MCF 10A (cell line): ENCODE measurements around the gene ANXA6. TPM values are rescaled to one million over a fixed set of nuclear protein-coding genes. Genes with fewer than 3 reads are reported as not detected.

Experiments used
- BruUV-seq: library from RNA; stranded (reverse); fragments of 400-500 nt; replicated peaks from 2 replicates; lab custom pipeline; 2021; lab: Mats Ljungman, UMichigan
- CTCF ChIA-PET: fragments of 300-600 bp; sonication (Branson Sonifier 250); formaldehyde crosslinking; extraction: SDS; loops from one replicate; lab custom pipeline; 2021; ENCODE audit warnings: antibody characterized with exemption, inconsistent platforms; lab: Yijun Ruan, JAX
- POLR2A ChIA-PET: fragments of 300-600, 350-650 bp; sonication (Branson Sonifier 250); formaldehyde crosslinking; extraction: SDS; loops from one replicate; lab custom pipeline; 2020; ENCODE audit warnings: antibody characterized with exemption, inconsistent platforms; lab: Yijun Ruan, JAX
- DNase-seq: peaks from one replicate; pipeline ENCODE4 v3.0.0-alpha.2; 2018; ENCODE audit not compliant: unreplicated experiment
- H3K27ac Mint-ChIP-seq: one replicate; pipeline ENCODE4 v1.8.0; 2022; ENCODE audit warnings: mild to moderate bottlenecking, low read depth, mixed read lengths; ENCODE audit not compliant: unreplicated experiment
- H3K27me3 Mint-ChIP-seq: one replicate; pipeline ENCODE4 v1.8.0; 2022; ENCODE audit warnings: mixed read lengths; ENCODE audit not compliant: insufficient read depth, unreplicated experiment
- H3K36me3 Mint-ChIP-seq: one replicate; pipeline ENCODE4 v1.8.0; 2022; ENCODE audit warnings: mild to moderate bottlenecking, moderate library complexity, mixed read lengths; ENCODE audit not compliant: insufficient read depth, unreplicated experiment
- H3K4me1 Mint-ChIP-seq: one replicate; pipeline ENCODE4 v1.8.0; 2022; ENCODE audit warnings: mixed read lengths; ENCODE audit not compliant: insufficient read depth, unreplicated experiment
- H3K4me3 Mint-ChIP-seq: one replicate; pipeline ENCODE4 v1.8.0; 2022; ENCODE audit warnings: mild to moderate bottlenecking, moderate library complexity, mixed read lengths; ENCODE audit not compliant: unreplicated experiment
- H3K9me3 Mint-ChIP-seq: one replicate; pipeline ENCODE4 v1.8.0; 2022; ENCODE audit warnings: mixed read lengths; ENCODE audit not compliant: unreplicated experiment
- intact Hi-C: fragments of 100-400 bp; cut with micrococcal nuclease; formaldehyde crosslinking; loops from 2 replicates; pipeline ENCODE4 v1.14.1; 2022
- total RNA-seq: library from RNA; stranded (reverse); gene quantifications from 2 replicates; pipeline ENCODE4 v1.2.3, GENCODE V29; 2022
- TF ChIP-seq, protein P1 (sequence below): fragments of 200-600 bp; IDR thresholded peaks from one replicate; pipeline ENCODE4 v1.8.0; 2022; ENCODE audit warnings: antibody characterized with exemption, mild to moderate bottlenecking; ENCODE audit not compliant: unreplicated experiment

The ANXA6 gene
- total RNA-seq, 1 experiment from 2014 or later, result 2.6 TPM

DNA sequence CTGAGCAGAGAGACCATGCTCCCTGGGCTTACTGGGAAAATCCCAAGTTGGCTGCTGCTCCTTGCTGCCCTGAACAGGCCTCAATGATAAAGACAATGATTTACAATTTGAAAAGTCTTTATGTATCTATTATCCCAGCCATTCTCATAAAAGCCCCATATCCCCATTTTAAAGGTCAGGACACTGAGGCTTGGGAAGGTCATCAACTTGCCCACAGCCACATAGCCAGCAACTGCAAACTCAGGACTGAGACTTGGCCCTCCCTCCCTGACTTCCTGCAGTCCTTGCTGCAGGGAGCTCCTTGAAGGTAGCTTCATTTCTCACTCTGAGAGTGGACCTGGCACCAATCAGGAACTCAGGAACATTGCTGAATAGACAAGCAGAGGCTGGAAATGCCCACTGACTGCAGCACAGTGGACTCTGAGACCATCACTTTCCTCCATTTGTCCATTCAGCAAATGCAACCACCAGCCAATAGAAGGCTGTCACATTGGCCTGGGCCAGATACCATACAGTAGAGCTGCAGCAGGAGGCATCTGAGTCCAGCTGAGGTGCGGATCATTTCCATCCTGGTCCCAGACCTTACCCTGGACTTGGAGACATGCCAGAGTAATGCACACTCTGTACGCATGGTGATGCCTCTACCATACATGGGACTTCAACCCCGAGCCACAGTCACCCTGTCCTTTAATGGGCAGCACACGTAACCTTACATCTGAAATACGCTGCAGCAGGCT lies 95.0 kb downstream of the ANXA6 start:
- no peak for DNase-seq
- no peaks in the 10 kb centered on the region for H3K27me3 Mint-ChIP-seq
- CTCF ChIA-PET, result interaction anchor here (0.5 to 40.7 kb wide), 7 partner anchors 9 to 102 kb away, joined by 3 to 1587 read pairs (median 4); no protein-coding TSS in a partner anchor
- no peaks in the 10 kb centered on the region for H3K9me3 Mint-ChIP-seq
- POLR2A ChIA-PET, result interaction anchor here (0.8 to 1.3 kb wide), 2 partner anchors 9 to 19 kb away, joined by 4 read pairs; no protein-coding TSS in a partner anchor
- BruUV-seq, result no TSS peak
- H3K4me3 Mint-ChIP-seq, result no peak overlapping the region
- peaks cover 35% of the 10 kb centered on the region for H3K4me1 Mint-ChIP-seq
- TF ChIP-seq, protein P1, sequence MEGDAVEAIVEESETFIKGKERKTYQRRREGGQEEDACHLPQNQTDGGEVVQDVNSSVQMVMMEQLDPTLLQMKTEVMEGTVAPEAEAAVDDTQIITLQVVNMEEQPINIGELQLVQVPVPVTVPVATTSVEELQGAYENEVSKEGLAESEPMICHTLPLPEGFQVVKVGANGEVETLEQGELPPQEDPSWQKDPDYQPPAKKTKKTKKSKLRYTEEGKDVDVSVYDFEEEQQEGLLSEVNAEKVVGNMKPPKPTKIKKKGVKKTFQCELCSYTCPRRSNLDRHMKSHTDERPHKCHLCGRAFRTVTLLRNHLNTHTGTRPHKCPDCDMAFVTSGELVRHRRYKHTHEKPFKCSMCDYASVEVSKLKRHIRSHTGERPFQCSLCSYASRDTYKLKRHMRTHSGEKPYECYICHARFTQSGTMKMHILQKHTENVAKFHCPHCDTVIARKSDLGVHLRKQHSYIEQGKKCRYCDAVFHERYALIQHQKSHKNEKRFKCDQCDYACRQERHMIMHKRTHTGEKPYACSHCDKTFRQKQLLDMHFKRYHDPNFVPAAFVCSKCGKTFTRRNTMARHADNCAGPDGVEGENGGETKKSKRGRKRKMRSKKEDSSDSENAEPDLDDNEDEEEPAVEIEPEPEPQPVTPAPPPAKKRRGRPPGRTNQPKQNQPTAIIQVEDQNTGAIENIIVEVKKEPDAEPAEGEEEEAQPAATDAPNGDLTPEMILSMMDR, result no peak
- H3K27ac Mint-ChIP-seq, result peak overlapping the region; percentile 69
- intact Hi-C loops, result no loop called here
- H3K36me3 Mint-ChIP-seq, result peaks cover 80% of the 10 kb centered on the region

DNA sequence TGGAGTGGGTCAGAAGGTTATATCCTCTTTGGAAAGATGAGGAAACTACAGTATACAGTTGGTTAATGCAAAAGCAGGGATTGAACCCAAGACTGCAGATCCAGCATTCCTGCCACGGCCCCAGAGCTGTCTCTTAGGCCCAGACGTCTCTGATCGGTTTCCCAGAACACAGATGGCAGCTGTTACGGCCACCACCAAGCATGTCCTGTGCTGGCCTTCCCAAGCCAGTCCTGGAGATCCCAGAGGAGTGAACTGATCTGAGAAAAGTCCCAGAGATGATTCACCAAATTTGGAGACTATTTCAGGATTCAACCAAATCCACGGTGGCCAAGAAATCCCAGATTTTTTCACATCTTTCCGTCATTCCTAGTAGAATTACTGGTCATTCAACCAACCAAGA lies 96.8 kb downstream of the ANXA6 start:
- Mint-ChIP-seq H3K27me3 (no peaks in the 10 kb centered on the region), H3K4me1 (peaks cover 35% of the 10 kb centered on the region), H3K4me3 (no peak overlapping the region), H3K27ac (peak overlapping the region; percentile 32), H3K9me3 (no peaks in the 10 kb centered on the region), H3K36me3 (peaks cover 82% of the 10 kb centered on the region)
- intact Hi-C loops, result no loop called here
- no peak for DNase-seq
- POLR2A ChIA-PET, result interaction anchor here (0.8 to 3.0 kb wide), 7 partner anchors 9 to 360 kb away, joined by 3 to 13 read pairs (median 4); partner anchors contain the start of gene RBM22
- TF ChIP-seq, protein P1, result no peak
- CTCF ChIA-PET, result interaction anchor here (0.6 to 40.7 kb wide), 6 partner anchors 11 to 1080 kb away, joined by 3 to 1587 read pairs (median 4); no protein-coding TSS in a partner anchor
- no TSS peak for BruUV-seq

DNA sequence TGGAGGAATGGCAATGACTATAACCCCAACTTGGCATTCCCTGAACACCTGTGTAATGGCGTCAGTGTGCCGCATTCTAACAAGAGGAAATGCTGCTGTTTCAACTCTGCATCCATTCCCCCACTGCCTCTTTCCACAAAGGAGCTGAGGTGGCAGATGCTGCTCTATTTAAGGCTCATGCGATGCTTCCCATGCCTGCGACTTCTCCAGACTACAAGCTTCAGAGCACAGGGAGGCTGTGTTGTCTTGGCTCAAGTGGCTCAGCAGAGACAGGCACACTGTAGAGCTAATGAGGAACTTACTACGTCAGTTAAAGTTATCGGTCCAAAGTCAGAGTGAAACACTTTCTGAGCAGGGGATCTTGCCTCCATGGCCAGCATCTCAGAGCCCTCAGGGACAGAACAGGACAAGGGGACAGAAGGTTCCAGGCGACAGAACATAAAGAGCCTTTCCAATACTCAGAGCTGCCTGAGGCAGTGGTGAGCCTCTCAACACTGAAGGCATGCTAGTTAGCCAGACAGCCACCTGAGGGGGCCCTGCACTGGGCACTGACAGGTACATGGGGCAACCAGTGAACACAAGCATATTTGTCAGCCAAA lies 98.6 kb downstream of the ANXA6 start:
- no TSS peak for BruUV-seq
- no peaks in the 10 kb centered on the region for H3K9me3 Mint-ChIP-seq
- H3K4me3 Mint-ChIP-seq, result no peak overlapping the region
- intact Hi-C loops, result no loop called here
- peaks cover 98% of the 10 kb centered on the region for H3K36me3 Mint-ChIP-seq
- DNase-seq, result no peak
- no peaks in the 10 kb centered on the region for H3K27me3 Mint-ChIP-seq
- TF ChIP-seq, protein P1, result no peak
- POLR2A ChIA-PET, result interaction anchor here (0.9 to 3.0 kb wide), 5 partner anchors 10 to 56 kb away, joined by 3 to 13 read pairs (median 4); partner anchors contain the start of gene TNIP1
- peaks cover 25% of the 10 kb centered on the region for H3K4me1 Mint-ChIP-seq
- H3K27ac Mint-ChIP-seq, result peak overlapping the region; percentile 40
- CTCF ChIA-PET, result interaction anchor here (0.6 to 40.7 kb wide), 8 partner anchors 9 to 106 kb away, joined by 3 to 1587 read pairs (median 6); no protein-coding TSS in a partner anchor

DNA sequence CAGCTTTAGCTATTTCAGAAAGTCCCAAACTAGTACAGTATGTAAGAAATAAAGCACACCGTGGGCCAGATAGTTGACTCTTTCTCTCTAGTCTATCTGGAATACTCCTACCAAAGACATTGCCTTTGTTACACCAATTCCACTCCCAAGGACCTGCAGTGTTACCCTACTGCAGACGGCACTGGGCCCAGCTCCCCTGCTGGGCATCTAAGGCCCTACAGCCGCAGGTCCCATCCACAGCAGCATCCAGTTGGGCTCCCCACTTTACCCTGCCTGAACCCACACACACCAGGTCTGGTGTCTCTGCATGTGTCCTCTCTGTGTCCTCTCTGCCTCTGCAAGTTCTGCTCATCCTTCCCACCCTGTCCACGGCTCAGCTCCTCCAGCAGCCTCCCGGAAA lies 99.3 kb downstream of the ANXA6 start:
- TF ChIP-seq, protein P1, result no peak
- intact Hi-C loops, result no loop called here
- Mint-ChIP-seq H3K36me3 (peaks cover 100% of the 10 kb centered on the region), H3K4me3 (no peak overlapping the region), H3K9me3 (no peaks in the 10 kb centered on the region), H3K4me1 (peaks cover 20% of the 10 kb centered on the region), H3K27me3 (no peaks in the 10 kb centered on the region), H3K27ac (no peak overlapping the region)
- ChIA-PET POLR2A (interaction anchor here (0.9 to 3.0 kb wide), 5 partner anchors 10 to 57 kb away, joined by 3 to 13 read pairs (median 4); partner anchors contain the start of gene TNIP1), CTCF (interaction anchor here (0.6 to 40.7 kb wide), 9 partner anchors 8 to 107 kb away, joined by 3 to 1587 read pairs (median 5); no protein-coding TSS in a partner anchor)
- DNase-seq, result no peak
- BruUV-seq, result no TSS peak
